ENCODE data around the gene SLC25A23. TPM values are rescaled to one million over a fixed set of nuclear protein-coding genes. Genes with fewer than 3 reads are reported as not detected.
A peak's percentile ranks its signal among the peaks of the same experiment; 100 is the strongest.

The SLC25A23 gene
- total RNA-seq, 2 experiments from 2014 or later, result 14.8 to 18.4 TPM

GRCh38 chr19:6471076-6471475 is 11.5 kb upstream of the SLC25A23 start:
- Mint-ChIP-seq H3K4me1 (no peaks in the 10 kb centered on the region), H3K36me3 (peaks cover 17% of the 10 kb centered on the region), H3K27ac (no peak overlapping the region), H3K4me3 (no peak overlapping the region), H3K27me3 (no peaks in the 10 kb centered on the region), H3K9me3 (no peaks in the 10 kb centered on the region)
- no peak for DNase-seq

GRCh38 chr19:6470173-6470572 is 10.6 kb upstream of the SLC25A23 start:
- H3K36me3 Mint-ChIP-seq, result peaks cover 15% of the 10 kb centered on the region
- no peaks in the 10 kb centered on the region for H3K4me1 Mint-ChIP-seq
- H3K27ac Mint-ChIP-seq, result no peak overlapping the region
- no peak overlapping the region for H3K4me3 Mint-ChIP-seq
- DNase-seq, result no peak
- no peaks in the 10 kb centered on the region for H3K9me3 Mint-ChIP-seq
- H3K27me3 Mint-ChIP-seq, result no peaks in the 10 kb centered on the region

GRCh38 chr19:6467384-6467783 is 7.8 kb upstream of the SLC25A23 start:
- H3K9me3 Mint-ChIP-seq, result no peaks in the 10 kb centered on the region
- no peaks in the 10 kb centered on the region for H3K27me3 Mint-ChIP-seq
- H3K4me3 Mint-ChIP-seq, result no peak overlapping the region
- peak overlapping the region; percentile 54 for H3K27ac Mint-ChIP-seq
- H3K4me1 Mint-ChIP-seq, result peaks cover 9% of the 10 kb centered on the region
- DNase-seq, result no peak
- H3K36me3 Mint-ChIP-seq, result peaks cover 12% of the 10 kb centered on the region

GRCh38 chr19:6466526-6467248 is 7.1 kb upstream of the SLC25A23 start:
- Mint-ChIP-seq H3K4me3 (no peak overlapping the region), H3K27ac (no peak overlapping the region), H3K27me3 (no peaks in the 10 kb centered on the region), H3K9me3 (no peaks in the 10 kb centered on the region), H3K36me3 (peaks cover 12% of the 10 kb centered on the region), H3K4me1 (peaks cover 13% of the 10 kb centered on the region)
- DNase-seq, result no peak

- H3K4me1 Mint-ChIP-seq, result peaks cover 13% of the 10 kb centered on the region
- no peaks in the 10 kb centered on the region for H3K27me3 Mint-ChIP-seq
- no peaks in the 10 kb centered on the region for H3K9me3 Mint-ChIP-seq
- DNase-seq, result no peak
- H3K4me3 Mint-ChIP-seq, result no peak overlapping the region
- no peak overlapping the region for H3K27ac Mint-ChIP-seq
- peaks cover 6% of the 10 kb centered on the region for H3K36me3 Mint-ChIP-seq
These were observed 6.1 kb upstream of the SLC25A23 start for GRCh38 chr19:6465663-6466062.

- H3K36me3 Mint-ChIP-seq, result peaks cover 3% of the 10 kb centered on the region
These were observed 5.4 kb upstream of the SLC25A23 start for GRCh38 chr19:6465006-6465405.

GRCh38 chr19:6464070-6464873 is 4.7 kb upstream of the SLC25A23 start, which contains the start of gene CRB3:
Gene CRB3 (plus strand): TSS chr19:6464271. CDS start chr19:6464702, 431 bp downstream.
- H3K27me3 Mint-ChIP-seq, result no peaks in the 10 kb centered on the region
- H3K4me3 Mint-ChIP-seq, result peak within 1 kb of the TSS; percentile 54
- DNase-seq, result peak; percentile 33
- peaks cover 3% of the 10 kb centered on the region for H3K36me3 Mint-ChIP-seq
- H3K27ac Mint-ChIP-seq, result no peak within 1 kb of the TSS
- peaks cover 18% of the 10 kb centered on the region for H3K4me1 Mint-ChIP-seq
- no peaks in the 10 kb centered on the region for H3K9me3 Mint-ChIP-seq

More at GRCh38 chr19:6465006-6465405, 5.4 kb upstream of the SLC25A23 start:
- DNase-seq, result no peak
- Mint-ChIP-seq H3K4me1 (peaks cover 16% of the 10 kb centered on the region), H3K27me3 (no peaks in the 10 kb centered on the region), H3K4me3 (peak overlapping the region; percentile 18), H3K27ac (no peak overlapping the region), H3K9me3 (no peaks in the 10 kb centered on the region)

GRCh38 chr19:6460099-6460884 is 700 bp upstream of the SLC25A23 start:
- peaks cover 19% of the 10 kb centered on the region for H3K36me3 Mint-ChIP-seq
- H3K4me3 Mint-ChIP-seq, result peak overlapping the region; percentile 89
- peaks cover 4% of the 10 kb centered on the region for H3K9me3 Mint-ChIP-seq
- H3K4me1 Mint-ChIP-seq, result peaks cover 28% of the 10 kb centered on the region
- peak overlapping the region; percentile 81 for H3K27ac Mint-ChIP-seq
- no peaks in the 10 kb centered on the region for H3K27me3 Mint-ChIP-seq
- DNase-seq, result peak; percentile 98

- H3K4me3 Mint-ChIP-seq, result peak overlapping the region; percentile 82
- peaks cover 20% of the 10 kb centered on the region for H3K4me1 Mint-ChIP-seq
- no peaks in the 10 kb centered on the region for H3K27me3 Mint-ChIP-seq
- DNase-seq, result no peak
- peaks cover 15% of the 10 kb centered on the region for H3K9me3 Mint-ChIP-seq
- peaks cover 34% of the 10 kb centered on the region for H3K36me3 Mint-ChIP-seq
- peak overlapping the region; percentile 65 for H3K27ac Mint-ChIP-seq
These were observed 814 bp downstream of the SLC25A23 start for GRCh38 chr19:6458695-6459261.

- H3K27ac Mint-ChIP-seq, result no peak overlapping the region
- peaks cover 40% of the 10 kb centered on the region for H3K36me3 Mint-ChIP-seq
- H3K9me3 Mint-ChIP-seq, result peaks cover 19% of the 10 kb centered on the region
- H3K4me3 Mint-ChIP-seq, result peak overlapping the region; percentile 82
- H3K27me3 Mint-ChIP-seq, result no peaks in the 10 kb centered on the region
- no peak for DNase-seq
- H3K4me1 Mint-ChIP-seq, result peaks cover 19% of the 10 kb centered on the region
These were observed 1.5 kb downstream of the SLC25A23 start for GRCh38 chr19:6457958-6458694.

- DNase-seq, result no peak
- Mint-ChIP-seq H3K36me3 (peaks cover 49% of the 10 kb centered on the region), H3K27ac (no peak overlapping the region), H3K4me3 (no peak overlapping the region), H3K27me3 (no peaks in the 10 kb centered on the region), H3K9me3 (peaks cover 19% of the 10 kb centered on the region), H3K4me1 (peaks cover 15% of the 10 kb centered on the region)
These were observed 3.7 kb downstream of the SLC25A23 start for GRCh38 chr19:6455924-6456323.

GRCh38 chr19:6453951-6454565 is 5.5 kb downstream of the SLC25A23 start:
- Mint-ChIP-seq H3K4me3 (no peak overlapping the region), H3K36me3 (peaks cover 54% of the 10 kb centered on the region), H3K9me3 (peaks cover 19% of the 10 kb centered on the region), H3K27me3 (no peaks in the 10 kb centered on the region), H3K27ac (no peak overlapping the region), H3K4me1 (peaks cover 10% of the 10 kb centered on the region)
- no peak for DNase-seq

GRCh38 chr19:6452899-6453298 is 6.7 kb downstream of the SLC25A23 start:
- Mint-ChIP-seq H3K4me3 (no peak overlapping the region), H3K27ac (no peak overlapping the region), H3K36me3 (peaks cover 54% of the 10 kb centered on the region)

GRCh38 chr19:6452223-6452614 is 7.4 kb downstream of the SLC25A23 start:
- Mint-ChIP-seq H3K36me3 (peaks cover 53% of the 10 kb centered on the region), H3K4me1 (no peaks in the 10 kb centered on the region), H3K27ac (no peak overlapping the region), H3K9me3 (peaks cover 19% of the 10 kb centered on the region), H3K27me3 (no peaks in the 10 kb centered on the region), H3K4me3 (no peak overlapping the region)
- DNase-seq, result no peak

More at GRCh38 chr19:6452899-6453298, 6.7 kb downstream of the SLC25A23 start:
- Mint-ChIP-seq H3K27me3 (no peaks in the 10 kb centered on the region), H3K4me1 (no peaks in the 10 kb centered on the region), H3K9me3 (peaks cover 19% of the 10 kb centered on the region)
- no peak for DNase-seq

Data from activated naive CD8-positive, alpha-beta T cell treated with anti-CD3 and anti-CD28 coated beads for 36 hours (primary cell).